NCI-H2171 (cell line): ENCODE data around the gene TRIM32.
"Not testable (repeated sequence)": the region's sequence is repeated elsewhere in the genome, so short reads cannot be mapped to it uniquely, and the experiment has no call there.

ENCODE experiments used
- DNase-seq: peaks from one replicate; lab custom pipeline; 2025; lab: John Stamatoyannopoulos, UW

Gene TRIM32

GRCh38 chr9:116674210-116674980 is 12.7 kb upstream of the TRIM32 start:
- no peak for DNase-seq

- DNase-seq, result no peak
Observed at GRCh38 chr9:116683535-116683934, 3.6 kb upstream of the TRIM32 start.

GRCh38 chr9:116685166-116685565 is 1.9 kb upstream of the TRIM32 start:
- no peak for DNase-seq

GRCh38 chr9:116686135-116686534 is 970 bp upstream of the TRIM32 start:
- DNase-seq, result no peak

GRCh38 chr9:116686693-116687073 is 422 bp upstream of the TRIM32 start:
- no peak for DNase-seq

- no peak for DNase-seq
Observed at GRCh38 chr9:116687754-116688135, 640 bp downstream of the TRIM32 start.

GRCh38 chr9:116688806-116689485 is 1.8 kb downstream of the TRIM32 start:
- no peak for DNase-seq

GRCh38 chr9:116689486-116690032 is 2.5 kb downstream of the TRIM32 start:
- DNase-seq, result no peak

GRCh38 chr9:116690805-116691204 is 3.7 kb downstream of the TRIM32 start:
- DNase-seq, result not testable (repeated sequence)

- no peak for DNase-seq
Observed at GRCh38 chr9:116691607-116692006, 4.5 kb downstream of the TRIM32 start.

GRCh38 chr9:116692616-116693015 is 5.5 kb downstream of the TRIM32 start:
- DNase-seq, result no peak

- DNase-seq, result no peak
Observed at GRCh38 chr9:116693233-116693731, 6.2 kb downstream of the TRIM32 start.

- no peak for DNase-seq
Observed at GRCh38 chr9:116694785-116695291, 7.7 kb downstream of the TRIM32 start.

GRCh38 chr9:116695438-116695837 is 8.3 kb downstream of the TRIM32 start:
- DNase-seq, result no peak

GRCh38 chr9:116697362-116697761 is 10.3 kb downstream of the TRIM32 start:
- DNase-seq, result no peak

GRCh38 chr9:116697887-116698286 is 10.8 kb downstream of the TRIM32 start:
- no peak for DNase-seq

- DNase-seq, result no peak
Observed at GRCh38 chr9:116700279-116700678, 13.2 kb downstream of the TRIM32 start.

- DNase-seq, result peak; percentile 45
Observed at GRCh38 chr9:116700882-116701865, 14.1 kb downstream of the TRIM32 start.

- no peak for DNase-seq
Observed at GRCh38 chr9:116701940-116702642, 15.0 kb downstream of the TRIM32 start.

GRCh38 chr9:116703634-116704033 is 16.5 kb downstream of the TRIM32 start:
- peak; percentile 6 for DNase-seq

- no peak for DNase-seq
Observed at GRCh38 chr9:116704470-116704869, 17.4 kb downstream of the TRIM32 start.
